GM21360 (cell line): Measurements from ENCODE around the gene CRYBG2.
"Not testable (repeated sequence)": the region's sequence is repeated elsewhere in the genome, so short reads cannot be mapped to it uniquely, and the experiment has no call there.

Source experiments
- ATAC-seq: cut with Tn5 transposase; IDR thresholded peaks from one replicate; pipeline ENCODE4 v1.9.1; 2021; ENCODE audit warnings: mild to moderate bottlenecking, moderate library complexity; ENCODE audit not compliant: unreplicated experiment

CRYBG2 gene, protein sequence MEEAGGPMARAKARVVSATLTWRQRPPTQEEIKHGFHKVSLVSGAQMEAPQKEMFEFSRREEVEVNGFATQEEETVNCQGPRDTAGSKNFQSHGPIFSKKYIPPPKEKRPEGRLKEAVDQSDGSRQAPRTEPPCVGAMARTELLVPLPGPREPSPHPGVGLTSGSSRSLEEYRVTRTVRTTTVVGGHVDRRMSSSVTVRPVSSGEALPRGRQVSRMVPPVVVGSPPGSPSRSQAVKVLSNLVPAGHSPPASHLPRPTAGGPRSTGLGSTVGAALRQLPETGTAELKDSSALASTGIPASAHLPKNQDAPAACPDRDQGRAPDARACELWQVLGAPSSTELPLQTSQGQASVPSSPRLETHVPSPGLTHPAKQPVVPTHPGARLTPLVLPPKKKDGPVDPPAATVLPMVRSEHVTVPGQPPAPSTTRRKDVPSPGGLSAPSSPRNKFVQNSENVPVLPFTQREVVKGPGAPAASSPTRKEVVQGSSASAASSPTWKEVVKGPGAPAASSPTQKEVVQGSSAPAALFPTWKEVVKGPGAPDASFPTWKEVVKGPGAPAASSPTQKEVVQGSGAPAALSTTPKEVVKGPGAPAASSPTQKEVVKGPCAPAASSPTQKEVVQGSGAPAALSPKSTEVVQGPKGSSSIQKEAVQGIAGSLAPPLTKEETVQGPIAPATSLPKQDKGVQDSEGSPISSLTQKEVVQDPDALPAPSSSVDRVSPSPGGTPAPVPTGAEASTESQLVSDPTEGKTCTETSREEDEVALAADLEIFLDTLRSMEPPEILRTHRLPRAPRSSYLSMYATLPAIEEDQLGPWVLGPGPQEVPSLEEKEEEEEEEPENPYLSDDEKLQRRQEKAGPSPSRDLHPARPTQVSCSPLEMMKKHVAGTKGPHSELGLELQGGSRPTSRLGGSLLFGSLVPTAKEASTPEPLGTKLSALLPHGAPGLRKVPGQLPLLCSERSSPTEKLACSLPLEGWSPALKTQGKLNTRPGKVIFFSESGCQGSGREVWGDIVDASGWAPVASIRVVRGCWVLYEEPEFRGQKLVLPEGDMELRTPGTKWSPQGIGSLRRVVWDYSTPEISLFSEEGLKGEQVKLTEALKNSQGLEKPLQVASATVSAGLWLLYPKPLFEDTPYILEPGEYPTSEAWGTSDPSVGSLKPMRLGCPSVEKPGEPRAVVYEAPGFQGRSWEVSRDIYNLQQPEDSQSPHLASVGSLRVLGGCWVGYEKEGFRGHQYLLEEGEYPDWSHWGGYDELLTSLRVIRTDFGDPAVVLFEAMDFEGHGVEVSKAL (N-terminal part only)

DNA sequence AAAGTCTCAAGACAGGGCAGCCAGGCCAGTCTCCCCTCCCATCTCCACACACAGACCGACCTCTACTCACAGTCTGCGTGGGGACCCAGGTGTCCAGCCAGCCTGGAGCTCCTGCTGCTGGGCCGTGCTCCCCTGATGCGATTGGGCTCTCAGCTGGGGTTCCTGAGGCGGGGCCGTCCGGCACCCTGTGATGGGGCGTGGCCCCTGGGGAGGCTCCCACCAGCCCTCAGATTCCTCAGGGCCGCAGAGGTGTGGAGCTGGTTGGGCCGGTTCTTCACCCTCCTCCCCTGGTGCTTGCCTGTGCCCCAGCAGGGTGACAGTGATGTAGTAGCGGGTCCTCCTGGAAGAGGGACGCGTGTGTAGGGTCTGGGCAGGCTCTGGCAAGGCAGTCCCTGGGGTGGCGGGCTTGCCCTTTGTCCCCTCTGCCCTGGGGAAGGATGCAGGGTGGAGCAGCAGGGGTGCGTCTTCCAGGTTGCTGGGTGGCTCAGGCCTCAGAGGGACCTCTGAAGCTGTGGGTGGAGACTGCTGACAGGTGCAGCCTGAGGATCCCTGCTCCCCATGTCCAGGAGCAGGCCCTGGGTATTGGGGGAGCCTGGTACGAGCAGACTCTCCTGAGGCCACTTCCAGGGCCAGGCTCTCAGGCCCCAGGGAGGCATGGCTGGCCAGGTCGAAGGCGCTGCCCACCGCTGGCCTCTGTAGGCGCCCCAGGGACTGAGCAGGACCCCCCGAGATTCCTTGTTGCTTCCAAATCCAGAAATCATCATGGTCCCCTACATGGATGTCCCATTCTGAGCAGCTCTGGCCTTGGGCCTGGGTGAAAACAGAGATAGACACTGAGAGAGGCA is at the start of gene CRYBG2:
CRYBG2 (minus strand) TSS at position 155 of the 845 bp plus-strand sequence. CDS start 7,473 bp downstream, outside the sequence.
- ATAC-seq = no peak

DNA sequence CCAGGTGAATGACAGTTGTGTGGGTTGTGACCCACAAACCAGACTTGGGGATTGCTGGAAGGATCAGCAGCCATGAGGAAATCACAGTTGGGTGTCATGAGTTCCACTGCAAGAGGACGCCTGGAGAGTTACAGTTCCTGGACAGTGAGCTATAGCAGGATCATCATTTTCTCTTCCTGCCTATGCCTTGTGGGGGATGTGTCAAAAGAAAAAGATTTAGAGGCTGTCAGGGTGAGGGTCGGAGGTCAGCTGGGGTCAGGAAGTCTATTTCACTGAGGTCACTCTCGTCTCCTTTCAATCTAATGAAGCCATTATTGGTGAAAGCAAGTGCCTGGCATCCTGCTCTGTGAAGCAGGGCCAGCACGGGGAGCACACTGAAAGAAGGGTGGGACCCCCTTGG is 49.7 kb upstream of the CRYBG2 start:
- no peak for ATAC-seq

DNA sequence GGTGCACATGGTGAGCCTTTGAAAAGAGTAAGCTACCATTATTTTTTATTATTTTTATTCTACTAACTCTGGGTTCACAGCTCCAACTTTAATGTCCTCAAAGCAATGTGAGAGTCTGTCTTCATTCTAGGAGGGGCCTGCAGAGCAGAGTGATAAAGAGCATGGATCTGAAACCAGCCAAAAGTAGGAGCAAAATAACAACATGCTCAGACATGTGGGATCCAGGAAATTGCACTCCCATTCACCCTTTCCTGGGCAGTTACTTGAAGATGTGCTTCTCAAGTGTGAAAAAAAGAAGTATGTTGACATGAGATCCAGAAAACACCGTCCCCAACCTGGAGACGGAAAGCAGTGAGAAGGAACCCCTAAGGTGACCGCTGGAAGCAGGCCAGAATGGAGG is 48.0 kb upstream of the CRYBG2 start:
- ATAC-seq = no peak

DNA sequence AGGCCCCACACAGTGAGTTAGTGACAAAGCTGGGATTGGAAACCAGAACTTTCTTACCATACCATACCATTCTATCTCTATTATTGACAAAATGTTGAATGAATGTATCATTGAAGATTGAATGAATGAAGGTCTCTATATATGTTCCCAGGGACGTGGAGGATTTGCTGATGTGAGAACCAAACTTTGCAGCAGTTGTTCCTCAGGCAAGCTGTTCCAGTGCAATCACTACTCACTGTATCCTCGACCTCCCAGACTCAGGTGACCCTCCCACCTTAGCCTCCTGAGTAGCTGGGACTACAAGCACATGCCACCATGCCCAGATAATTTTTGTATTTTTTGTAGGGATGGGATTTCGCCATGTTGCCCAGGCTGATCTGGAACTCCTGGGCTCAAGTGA is 45.1 kb upstream of the CRYBG2 start:
- ATAC-seq = no peak

DNA sequence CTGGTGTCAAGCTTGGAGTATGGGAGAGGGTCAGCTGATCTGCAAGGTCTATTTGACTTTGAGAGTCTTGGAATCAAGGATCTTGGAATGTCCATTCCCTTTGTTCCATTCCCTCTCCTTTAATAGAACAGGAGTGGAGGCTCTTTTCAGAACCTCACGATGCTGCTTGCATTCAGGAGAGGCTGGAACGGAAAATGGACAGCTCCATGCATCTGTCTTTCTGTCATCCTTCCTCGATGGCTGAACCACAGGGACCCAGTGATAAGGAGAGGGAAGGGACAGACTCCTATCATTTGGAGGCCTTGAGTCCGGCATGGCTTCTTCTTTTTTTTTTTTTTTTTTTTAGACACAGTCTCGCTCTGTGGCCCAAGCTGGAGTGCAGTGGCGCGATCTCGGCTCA is 41.8 kb upstream of the CRYBG2 start:
- no peak for ATAC-seq

DNA sequence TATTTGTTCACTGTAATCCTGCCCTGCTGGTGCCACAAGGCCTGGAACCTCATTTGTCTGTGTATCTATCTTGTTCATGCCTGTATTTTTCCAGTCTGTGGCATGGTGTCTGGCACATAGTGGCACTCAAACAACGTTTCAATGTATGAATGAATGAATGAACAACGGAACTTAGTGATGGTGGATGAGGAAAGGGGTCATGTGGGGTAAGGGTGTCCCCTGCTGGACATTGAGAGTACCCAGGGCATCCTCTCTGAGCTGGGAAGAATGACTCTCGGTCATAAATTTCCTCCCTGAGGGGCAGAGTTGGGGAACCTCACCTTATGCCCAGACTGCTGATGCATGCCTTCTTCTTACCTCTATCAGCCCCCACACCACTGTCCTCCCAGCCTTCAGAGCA is 37.5 kb upstream of the CRYBG2 start:
- ATAC-seq = no peak

DNA sequence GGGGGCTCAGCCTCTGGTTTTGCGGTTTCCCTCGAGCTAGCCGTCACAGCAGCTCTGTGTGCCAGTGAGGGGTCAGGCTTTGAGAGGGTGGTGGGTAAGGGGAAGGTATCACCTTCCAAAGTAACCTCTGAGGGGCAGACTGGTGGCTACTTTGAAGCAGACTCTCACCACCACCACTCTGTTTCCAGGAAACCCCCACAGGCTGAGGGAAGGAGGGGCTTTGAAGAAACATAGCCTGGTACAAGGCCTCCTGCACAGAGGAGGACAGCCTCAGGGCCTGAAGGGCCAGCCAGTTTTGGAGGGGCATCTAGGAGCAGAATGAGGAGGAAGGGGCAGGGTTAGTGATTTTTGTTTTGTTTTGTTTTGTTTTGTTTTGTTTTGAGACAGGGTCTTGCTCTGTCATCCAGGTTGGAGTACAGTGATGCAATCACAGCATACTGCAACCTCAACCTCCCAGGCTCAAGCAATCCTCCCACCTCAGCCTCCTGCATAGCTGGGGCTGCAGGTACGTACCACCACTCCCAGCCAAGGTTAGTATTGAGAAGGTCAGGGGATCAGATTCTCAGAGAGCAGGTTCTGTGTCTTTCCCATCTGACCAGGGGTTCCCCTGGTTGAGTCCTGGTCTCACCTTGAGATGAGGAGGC is 35.8 kb upstream of the CRYBG2 start:
- ATAC-seq = no peak

DNA sequence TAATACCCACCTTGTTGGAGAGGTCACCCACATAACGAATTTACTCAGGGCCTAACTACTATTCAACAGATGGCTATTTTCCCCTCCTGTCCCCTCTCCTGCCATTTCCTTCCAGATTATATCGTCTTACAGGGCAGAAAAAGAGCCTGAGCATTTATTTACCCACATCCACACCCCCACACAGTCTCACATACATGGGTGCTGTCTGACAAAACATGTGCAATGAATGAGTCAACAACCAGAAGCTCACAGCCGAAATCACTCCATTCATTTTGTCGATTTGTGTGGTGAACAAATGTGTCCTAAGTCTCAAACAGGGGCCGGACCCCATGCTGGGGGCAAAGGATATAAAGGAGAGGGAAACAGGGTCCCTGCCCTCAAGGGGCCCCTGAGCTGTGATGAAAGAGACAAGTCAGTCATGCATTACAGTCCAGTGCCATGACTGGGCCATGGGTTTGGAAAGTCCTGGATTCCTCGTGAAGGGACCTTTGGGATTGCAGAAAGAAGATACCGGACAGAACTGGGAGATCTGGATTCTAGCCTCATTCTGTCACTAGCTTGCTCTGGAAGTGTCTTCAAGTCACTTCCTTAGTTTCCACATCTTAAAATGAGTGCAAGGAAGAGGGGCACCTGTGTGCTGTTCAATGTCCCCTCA is 35.0 kb upstream of the CRYBG2 start:
- no peak for ATAC-seq

DNA sequence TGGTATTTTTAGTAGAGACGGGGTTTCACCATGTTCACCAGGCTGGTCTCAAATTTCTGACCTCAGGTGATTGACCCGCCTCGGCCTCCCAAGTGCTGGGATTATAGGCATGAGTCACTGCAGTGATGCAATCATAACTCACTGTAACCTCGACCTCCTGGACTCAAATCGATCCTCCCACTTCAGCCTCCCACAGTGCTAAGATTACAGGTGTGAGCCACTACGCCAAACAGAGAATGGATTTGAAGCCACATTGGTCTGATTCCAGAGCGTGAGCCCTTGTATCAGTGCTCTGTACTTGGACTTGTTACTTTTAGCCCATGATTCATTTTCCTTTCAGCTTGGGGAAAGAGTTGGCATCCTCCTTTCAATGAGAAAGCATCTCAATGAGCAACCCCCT is 33.5 kb upstream of the CRYBG2 start:
- no peak for ATAC-seq

DNA sequence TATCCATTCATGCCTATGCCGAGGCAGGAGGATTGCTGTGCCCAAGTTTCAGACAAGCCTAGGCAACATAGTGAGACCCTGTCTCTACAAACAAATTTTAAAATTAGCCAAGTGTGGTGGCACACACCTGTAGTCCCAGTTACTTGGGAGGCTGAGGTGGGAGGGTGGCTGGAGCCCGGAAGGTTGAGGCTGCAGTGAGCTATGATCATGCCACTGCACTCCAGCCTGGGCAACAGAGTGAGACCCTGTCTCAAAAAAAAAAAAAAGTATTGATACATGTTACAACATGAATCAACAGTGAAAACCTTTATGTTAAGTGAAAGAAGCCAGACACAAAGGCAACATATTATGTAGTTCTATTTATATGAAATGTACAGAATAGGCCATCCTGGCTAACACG is 31.1 kb upstream of the CRYBG2 start:
- not testable (repeated sequence) for ATAC-seq

DNA sequence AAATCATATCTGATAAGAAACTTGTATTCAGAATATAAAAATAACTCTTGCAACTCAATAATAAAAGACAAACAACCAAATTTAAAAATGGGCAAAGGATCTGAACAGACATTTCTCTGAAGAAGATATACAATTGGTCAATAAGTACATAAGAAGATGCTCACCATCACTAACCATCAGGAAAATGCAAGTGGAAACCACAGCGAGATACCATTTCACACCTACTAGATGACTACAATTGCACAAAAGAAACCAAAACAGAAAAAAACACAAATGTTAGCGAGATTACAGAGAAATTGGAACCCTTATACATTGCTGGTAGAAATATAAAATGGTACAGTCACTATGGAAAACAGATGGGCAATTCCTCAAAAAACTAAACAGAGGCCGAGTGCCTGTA is 30.1 kb upstream of the CRYBG2 start:
- no peak for ATAC-seq

DNA sequence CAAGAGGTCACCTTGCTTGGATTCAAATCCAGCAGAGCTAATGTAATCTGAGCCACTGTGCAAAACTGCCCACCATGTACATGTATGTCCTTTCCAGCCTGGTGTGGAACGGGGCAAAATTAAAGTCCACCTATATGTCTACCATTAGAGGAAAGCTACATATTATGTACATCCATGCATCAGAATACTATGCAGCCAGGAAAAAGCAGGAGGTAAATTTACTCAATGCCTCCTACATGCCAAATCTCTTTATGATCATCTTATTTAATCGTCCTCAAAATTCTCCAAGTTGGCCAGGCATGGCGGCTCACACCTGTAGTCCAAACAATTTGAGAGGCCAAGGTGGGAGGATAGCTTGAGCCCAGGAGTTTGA is 24.9 kb upstream of the CRYBG2 start:
- no peak for ATAC-seq

DNA sequence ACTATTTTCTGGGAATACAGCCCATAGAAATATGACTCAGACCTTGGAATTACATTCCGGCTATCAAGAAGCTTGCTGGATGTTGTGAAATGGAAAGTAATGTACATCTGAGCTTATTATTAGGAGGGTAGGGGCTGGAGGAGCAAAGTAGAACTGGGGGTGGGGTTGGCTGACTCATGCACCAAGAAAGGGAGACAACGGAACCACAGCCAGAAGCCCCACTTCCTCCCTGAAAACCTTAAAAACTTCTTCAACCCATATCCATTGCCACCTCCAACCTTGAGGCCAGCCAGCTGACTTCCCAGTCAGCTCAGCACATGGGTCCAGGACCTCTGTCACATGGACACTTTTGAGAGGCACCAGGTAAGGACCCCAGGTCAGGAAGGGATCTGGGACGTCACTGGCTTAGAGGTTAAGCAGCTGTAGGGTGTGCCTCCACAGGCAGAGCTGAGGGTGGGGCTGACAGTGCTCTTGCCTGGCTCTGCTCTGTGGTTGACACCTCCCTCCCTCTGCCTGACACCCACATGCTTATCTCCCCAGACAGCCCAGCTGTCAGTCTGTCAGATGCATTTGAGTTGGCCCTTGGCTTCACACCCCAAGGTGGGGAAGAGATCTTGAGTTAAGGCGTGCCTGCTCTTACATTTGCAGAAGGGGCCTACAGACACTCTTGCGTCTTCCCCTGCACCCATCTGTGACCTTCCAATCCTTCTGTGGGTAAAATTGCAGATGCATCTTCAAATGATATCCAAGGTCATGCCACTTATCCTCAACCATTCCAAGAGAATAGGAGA is 24.4 kb upstream of the CRYBG2 start:
- ATAC-seq = peak; percentile 52

DNA sequence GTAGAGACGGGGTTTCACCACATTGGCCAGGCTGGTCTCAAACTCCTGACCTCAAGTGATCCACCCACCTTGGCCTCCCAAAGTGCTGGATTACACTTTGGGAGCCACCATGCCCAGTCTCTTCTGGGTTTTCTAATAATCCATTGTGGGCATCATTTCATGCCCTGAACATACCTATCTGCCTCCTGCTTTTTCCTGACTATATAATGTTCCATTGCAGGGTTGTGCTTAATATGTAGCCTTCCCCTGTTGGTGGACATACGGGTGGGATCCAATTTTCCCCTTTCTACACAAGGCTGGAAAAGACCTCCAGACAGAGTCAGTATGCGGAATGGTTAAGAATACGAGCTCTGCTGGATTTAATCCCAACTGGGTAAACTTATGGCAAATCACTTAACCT is 22.1 kb upstream of the CRYBG2 start:
- no peak for ATAC-seq

DNA sequence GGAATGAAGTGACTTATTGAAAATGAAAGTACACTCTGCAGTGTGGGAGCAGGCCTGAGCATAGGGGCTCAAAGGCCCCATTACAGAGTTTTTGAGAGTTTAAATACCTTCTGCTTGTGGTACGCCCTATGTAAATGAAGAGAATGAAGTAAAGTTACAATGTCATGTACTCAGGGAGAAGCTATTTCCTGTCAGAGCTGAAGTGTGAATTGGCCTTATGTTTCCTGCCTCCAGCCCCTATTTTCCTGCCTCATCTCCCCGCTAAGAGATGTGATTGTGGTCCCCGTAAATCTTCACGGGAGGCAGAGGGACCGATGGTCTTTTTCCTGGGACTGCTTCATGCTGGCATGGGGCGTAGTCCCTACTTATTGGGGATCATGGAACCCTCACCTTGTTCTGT is 21.2 kb upstream of the CRYBG2 start:
- ATAC-seq = no peak

DNA sequence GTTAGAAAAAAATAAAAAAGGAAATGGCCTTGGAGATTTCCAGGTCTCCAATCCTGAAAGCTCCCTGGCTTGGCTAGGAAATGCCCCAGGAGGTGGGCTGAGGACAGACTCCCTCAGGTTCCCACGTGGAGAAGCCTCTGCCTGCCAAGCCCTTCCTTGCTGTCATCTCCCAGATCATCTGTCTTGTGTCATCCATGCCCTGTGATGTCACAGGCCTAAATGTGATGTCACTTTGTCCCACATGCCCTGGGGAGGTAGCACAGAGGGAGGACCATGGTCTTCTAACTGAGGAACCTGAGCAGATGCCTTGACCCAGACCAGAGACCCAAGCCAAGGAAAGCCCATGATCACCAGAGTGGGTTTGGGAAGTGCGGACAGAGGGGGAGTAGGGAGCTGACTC is 20.4 kb upstream of the CRYBG2 start:
- ATAC-seq = not testable (repeated sequence)

DNA sequence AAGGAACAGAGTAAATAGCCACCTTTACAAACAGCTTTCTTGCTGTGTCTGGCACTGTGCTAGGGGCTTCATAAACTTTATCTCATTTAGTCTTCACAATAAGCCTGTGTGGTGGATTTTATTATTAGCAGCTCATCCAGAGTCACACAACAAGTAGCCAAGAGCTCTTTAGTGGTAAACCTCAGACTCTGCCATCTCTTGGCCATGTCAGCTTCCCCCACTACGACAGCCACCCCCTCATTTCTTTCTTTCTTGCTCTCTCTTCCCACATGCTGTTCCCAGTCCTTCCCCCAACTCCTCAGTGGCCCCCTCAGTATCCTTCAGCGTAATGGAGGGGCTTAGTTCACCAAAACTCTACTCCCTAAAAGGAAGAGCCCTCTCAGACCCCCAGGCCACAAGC is 19.9 kb upstream of the CRYBG2 start:
- no peak for ATAC-seq

DNA sequence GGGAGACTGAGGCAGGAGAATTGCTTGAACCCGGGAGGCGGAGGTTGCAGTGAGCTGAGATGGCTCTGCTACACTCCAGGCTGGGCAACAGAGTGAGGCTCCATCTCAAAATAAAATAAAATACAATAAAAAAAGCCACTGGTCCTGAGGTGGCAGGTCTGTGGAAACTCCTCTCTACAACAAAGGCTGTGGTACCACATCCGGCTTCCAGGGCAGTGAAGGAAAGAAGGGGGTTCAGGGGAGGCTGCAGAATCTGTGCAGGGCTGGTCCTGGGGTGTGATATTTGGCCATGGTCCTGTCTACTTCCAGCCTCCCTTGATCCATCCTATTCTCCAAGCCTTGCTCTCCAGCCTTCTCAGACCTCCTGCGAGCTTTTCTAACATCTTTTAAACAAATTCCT is 19.4 kb upstream of the CRYBG2 start:
- ATAC-seq = no peak

DNA sequence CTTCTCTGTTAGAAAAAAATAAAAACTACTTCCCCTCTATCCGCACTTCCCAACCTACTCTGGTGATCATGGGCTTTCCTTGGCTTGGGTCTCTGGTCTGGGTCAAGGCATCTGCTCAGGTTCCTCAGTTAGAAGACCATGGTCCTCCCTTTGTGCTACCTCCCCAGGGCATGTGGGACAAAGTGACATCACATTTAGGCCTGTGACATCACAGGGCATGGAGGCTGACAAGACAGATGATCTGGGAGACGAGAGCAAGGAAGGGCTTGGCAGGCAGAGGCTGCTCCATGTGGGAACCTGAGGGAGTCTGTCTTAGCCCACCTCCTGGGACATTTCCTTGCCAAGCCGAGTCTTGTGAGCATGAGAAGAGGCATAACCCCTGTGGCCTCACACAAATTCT is 18.7 kb upstream of the CRYBG2 start, which contains the start of gene ZNF683:
ZNF683 (minus strand) TSS at position 140 of the 400 bp plus-strand sequence. CDS start 4,179 bp downstream, outside the sequence.
- not testable (repeated sequence) for ATAC-seq
